ENCODE results near the gene BNIP2.
A peak's percentile ranks its signal among the peaks of the same experiment; 100 is the strongest.

BNIP2 gene

GRCh38 chr15:59636184-59636583, 52.9 kb downstream of the BNIP2 start:
- DNase-seq (ENCODE audit: low read depth in 2 of 3, low spot score in 2 of 3) = no peak

- no peak for DNase-seq (ENCODE audit: low read depth in 2 of 3, low spot score in 2 of 3)
These were observed 56.4 kb downstream of the BNIP2 start for GRCh38 chr15:59632714-59633113.

GRCh38 chr15:59622289-59622688, 66.8 kb downstream of the BNIP2 start:
- peak; percentile 10 to 24 (median 11) for DNase-seq (ENCODE audit: low read depth in 2 of 3, low spot score in 2 of 3)

- no peak for DNase-seq (ENCODE audit: low read depth in 2 of 3, low spot score in 2 of 3)
These were observed 70.7 kb downstream of the BNIP2 start for GRCh38 chr15:59618406-59618805.

- DNase-seq (ENCODE audit: low read depth in 2 of 3, low spot score in 2 of 3) = no peak
These were observed 72.7 kb downstream of the BNIP2 start for GRCh38 chr15:59616379-59616778.

GRCh38 chr15:59615661-59616060, 73.5 kb downstream of the BNIP2 start:
- DNase-seq (ENCODE audit: low read depth in 2 of 3, low spot score in 2 of 3) = no peak

- DNase-seq (ENCODE audit: low read depth in 2 of 3, low spot score in 2 of 3) = no peak
These were observed 75.0 kb downstream of the BNIP2 start for GRCh38 chr15:59614153-59614552.

GRCh38 chr15:59611276-59612260, 77.6 kb downstream of the BNIP2 start, which contains the start of gene GCNT3:
TSS of gene GCNT3 (plus strand) at chr15:59611783. CDS start at chr15:59618239, 6,456 bp downstream.
- no peak for DNase-seq (ENCODE audit: low read depth in 2 of 3, low spot score in 2 of 3)

GRCh38 chr15:59609730-59610712, 79.1 kb downstream of the BNIP2 start:
- DNase-seq (ENCODE audit: low read depth in 2 of 3, low spot score in 2 of 3) = no peak
